ENCODE data around the gene PIP5K1B.

DNA sequence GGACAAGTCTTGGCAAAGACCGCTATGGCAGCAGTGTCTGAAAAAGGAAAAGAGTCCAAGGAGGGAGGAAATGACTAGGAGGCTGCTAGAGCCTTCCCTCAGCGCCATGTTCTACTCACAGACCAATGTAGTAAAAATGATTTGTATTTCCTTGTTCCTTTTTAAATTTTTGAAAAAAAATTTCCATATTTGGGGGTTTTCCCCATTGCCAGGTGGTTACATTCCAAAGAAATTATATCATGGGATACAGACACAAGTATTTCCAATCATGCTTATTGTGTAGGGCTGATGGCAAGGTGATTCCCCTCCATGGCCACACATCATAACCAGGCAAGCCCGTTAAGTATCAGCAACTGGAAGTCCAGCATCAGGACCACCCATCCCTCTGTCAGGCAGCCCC lies 138.2 kb downstream of the PIP5K1B start:
- TF ChIP-seq CTCF (IDR thresholded peaks at IDR 0.05; ENCODE audit: borderline replicate concordance, extremely low read depth, low read length, poor library complexity, severe bottlenecking) (no peak), EZH2 (IDR thresholded peaks at IDR 0.05; ENCODE audit: borderline replicate concordance, low read depth, low read length, severe bottlenecking) (no peak)
